ENCODE results near the gene MOB3C. TPM values are rescaled to one million over a fixed set of nuclear protein-coding genes. Genes with fewer than 3 reads are reported as not detected.
"Not testable (repeated sequence)": the region's sequence is repeated elsewhere in the genome, so short reads cannot be mapped to it uniquely, and the experiment has no call there.

MOB3C gene
- polyA plus RNA-seq (2013, experiment 1 of 2): 5.6 TPM
- polyA plus RNA-seq (2013, experiment 2 of 2): 5.8 TPM

- 2% methylated on average over 58 of the region's 62 CpGs for WGBS
- H3K4ac ChIP-seq (ENCODE audit: low read depth in 1 of 2, low read length in 2 of 2): peak within 1 kb of the TSS; percentile 47 to 76
- H3K23ac ChIP-seq (ENCODE audit: low read length in 2 of 2): peak within 1 kb of the TSS; percentile 23 to 47
Observed at GRCh38 chr1:46616277-46617107, at the start of gene MOB3C. Gene MOB3C (minus strand): TSS chr1:46616811. CDS start chr1:46613321, 3,490 bp downstream.

DNA sequence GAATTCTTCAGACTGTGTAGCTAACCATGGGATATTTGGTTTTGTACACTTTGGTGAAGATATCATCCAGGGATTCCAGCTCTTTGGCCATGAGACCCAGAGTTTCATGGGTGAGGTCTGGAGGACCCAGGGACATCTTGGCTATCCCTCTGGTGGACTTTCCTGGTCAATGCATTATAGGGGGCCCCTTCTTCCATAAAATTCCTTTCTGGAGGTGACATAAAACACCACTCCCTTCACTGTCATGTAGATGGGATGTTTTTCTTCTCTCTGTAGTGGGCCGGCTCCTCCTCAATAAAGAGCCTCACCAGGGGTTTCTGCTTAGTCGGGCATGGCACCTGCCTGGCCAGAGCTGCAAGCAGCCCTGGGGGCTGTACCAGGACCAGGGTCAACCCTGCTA lies 49.4 kb upstream of the MOB3C start:
- Histone ChIP-seq H3K79me1 (replicated peaks; ENCODE audit: low read length, poor library complexity, severe bottlenecking) (peaks cover 26% of the 10 kb centered on the region), H3K14ac (ENCODE audit: low read length in 2 of 2) (no peak overlapping the region), H3K9ac (ENCODE audit: low read length) (no peak overlapping the region), H3K4me1 (ENCODE audit: control insufficient read depth, insufficient read depth, low read depth, low read length) (peaks cover 6% of the 10 kb centered on the region), H2AFZ (ENCODE audit: low read depth, low read length) (no peak overlapping the region), H4K91ac (ENCODE audit: low read length) (no peak overlapping the region), H3K4me3 (ENCODE audit: insufficient read depth in 1 of 2, low read depth in 1 of 2, low read length in 2 of 2) (no peak overlapping the region), H4K8ac (ENCODE audit: low read length) (no peak overlapping the region), H3K18ac (ENCODE audit: low read depth in 1 of 2, low read length in 2 of 2) (no peak overlapping the region), H2BK120ac (ENCODE audit: low read depth, low read length) (no peak overlapping the region), H3K4me2 (ENCODE audit: low read length, poor library complexity, severe bottlenecking) (no peak overlapping the region), H3K4ac (ENCODE audit: low read depth in 1 of 2, low read length in 2 of 2) (no peak overlapping the region), H3K9me3 (ENCODE audit: control insufficient read depth, low read length) (no peaks in the 10 kb centered on the region), H3K27ac (ENCODE audit: low read length, poor library complexity, severe bottlenecking) (no peak overlapping the region), H2BK15ac (ENCODE audit: low read depth, poor library complexity, severe bottlenecking) (no peak overlapping the region), H2BK5ac (ENCODE audit: low read depth, low read length, poor library complexity, severe bottlenecking) (no peak overlapping the region), H2BK12ac (ENCODE audit: low read length in 2 of 2) (no peak overlapping the region), H3K23ac (ENCODE audit: low read length in 2 of 2) (no peak overlapping the region), H2AK5ac (ENCODE audit: low read length, severe bottlenecking) (no peak overlapping the region), H3K36me3 (ENCODE audit: control insufficient read depth in 1 of 2, insufficient read depth in 2 of 2, low read depth in 1 of 2, low read length in 2 of 2) (peaks cover 0 to 20% of the 10 kb centered on the region in 2 experiments), H3K27me3 (ENCODE audit: control insufficient read depth in 1 of 2, insufficient read depth in 1 of 2, low read length in 2 of 2) (no peaks in the 10 kb centered on the region)
- WGBS: 92% methylated on average over 2 of the region's 2 CpGs
- no peak for DNase-seq

More at GRCh38 chr1:46616277-46617107, at the start of gene MOB3C:
- Histone ChIP-seq H2AFZ (ENCODE audit: low read depth, low read length) (peak within 1 kb of the TSS; percentile 90), H3K79me1 (replicated peaks; ENCODE audit: low read length, poor library complexity, severe bottlenecking) (peaks cover 27% of the 10 kb centered on the region), H3K4me2 (ENCODE audit: low read length, poor library complexity, severe bottlenecking) (peak within 1 kb of the TSS; percentile 77), H3K9ac (ENCODE audit: low read length) (peak within 1 kb of the TSS; percentile 93), H4K8ac (ENCODE audit: low read length) (peak within 1 kb of the TSS; percentile 75), H2BK5ac (ENCODE audit: low read depth, low read length, poor library complexity, severe bottlenecking) (no peak within 1 kb of the TSS), H2BK15ac (ENCODE audit: low read depth, poor library complexity, severe bottlenecking) (peak within 1 kb of the TSS; percentile 26), H3K14ac (ENCODE audit: low read length in 2 of 2) (peak within 1 kb of the TSS in 1 of 2 experiments; percentile 63), H3K36me3 (ENCODE audit: control insufficient read depth in 1 of 2, insufficient read depth in 2 of 2, low read depth in 1 of 2, low read length in 2 of 2) (peaks cover 7% of the 10 kb centered on the region in 2 experiments), H4K91ac (ENCODE audit: low read length) (peak within 1 kb of the TSS; percentile 90), H2AK5ac (ENCODE audit: low read length, severe bottlenecking) (no peak within 1 kb of the TSS), H3K18ac (ENCODE audit: low read depth in 1 of 2, low read length in 2 of 2) (peak within 1 kb of the TSS; percentile 85 to 98), H3K4me1 (ENCODE audit: control insufficient read depth, insufficient read depth, low read depth, low read length) (peaks cover 38% of the 10 kb centered on the region), H3K4me3 (ENCODE audit: insufficient read depth in 1 of 2, low read depth in 1 of 2, low read length in 2 of 2) (peak within 1 kb of the TSS; percentile 83 to 93), H3K27me3 (ENCODE audit: control insufficient read depth in 1 of 2, insufficient read depth in 1 of 2, low read length in 2 of 2) (peaks cover 4 to 13% of the 10 kb centered on the region in 2 experiments), H2BK12ac (ENCODE audit: low read length in 2 of 2) (peak within 1 kb of the TSS in 1 of 2 experiments; percentile 17), H3K9me3 (ENCODE audit: control insufficient read depth, low read length) (no peaks in the 10 kb centered on the region), H3K27ac (ENCODE audit: low read length, poor library complexity, severe bottlenecking) (peak within 1 kb of the TSS; percentile 50), H2BK120ac (ENCODE audit: low read depth, low read length) (peak within 1 kb of the TSS; percentile 90)
- DNase-seq: peak; percentile 87

GRCh38 chr1:46662919-46663318 lies 46.3 kb upstream of the MOB3C start:
- H4K91ac ChIP-seq (ENCODE audit: low read length); H2AK5ac ChIP-seq (ENCODE audit: low read length, severe bottlenecking); H3K4ac ChIP-seq (ENCODE audit: low read depth in 1 of 2, low read length in 2 of 2); H3K4me3 ChIP-seq (ENCODE audit: insufficient read depth in 1 of 2, low read depth in 1 of 2, low read length in 2 of 2); H2BK15ac ChIP-seq (ENCODE audit: low read depth, poor library complexity, severe bottlenecking); H3K4me2 ChIP-seq (ENCODE audit: low read length, poor library complexity, severe bottlenecking); H3K9ac ChIP-seq (ENCODE audit: low read length); H3K4me1 ChIP-seq (ENCODE audit: control insufficient read depth, insufficient read depth, low read depth, low read length); H2AFZ ChIP-seq (ENCODE audit: low read depth, low read length); H3K23ac ChIP-seq (ENCODE audit: low read length in 2 of 2); H4K8ac ChIP-seq (ENCODE audit: low read length); H3K27ac ChIP-seq (ENCODE audit: low read length, poor library complexity, severe bottlenecking); H2BK12ac ChIP-seq (ENCODE audit: low read length in 2 of 2); H3K27me3 ChIP-seq (ENCODE audit: control insufficient read depth in 1 of 2, insufficient read depth in 1 of 2, low read length in 2 of 2); H3K14ac ChIP-seq (ENCODE audit: low read length in 2 of 2); DNase-seq; H2BK5ac ChIP-seq (ENCODE audit: low read depth, low read length, poor library complexity, severe bottlenecking); H2BK120ac ChIP-seq (ENCODE audit: low read depth, low read length); H3K18ac ChIP-seq (ENCODE audit: low read depth in 1 of 2, low read length in 2 of 2); H3K9me3 ChIP-seq (ENCODE audit: control insufficient read depth, low read length): not testable (repeated sequence)
- peaks cover 0 to 34% of the 10 kb centered on the region in 2 experiments for H3K36me3 ChIP-seq (ENCODE audit: control insufficient read depth in 1 of 2, insufficient read depth in 2 of 2, low read depth in 1 of 2, low read length in 2 of 2)
- peaks cover 26% of the 10 kb centered on the region for H3K79me1 ChIP-seq (replicated peaks; ENCODE audit: low read length, poor library complexity, severe bottlenecking)
- WGBS: no CpG with 5 or more reads among the region's 5 CpGs

- H3K4ac ChIP-seq (ENCODE audit: low read depth in 1 of 2, low read length in 2 of 2); H3K14ac ChIP-seq (ENCODE audit: low read length in 2 of 2); H2BK15ac ChIP-seq (ENCODE audit: low read depth, poor library complexity, severe bottlenecking); H3K79me1 ChIP-seq (replicated peaks; ENCODE audit: low read length, poor library complexity, severe bottlenecking); H2BK5ac ChIP-seq (ENCODE audit: low read depth, low read length, poor library complexity, severe bottlenecking); H4K91ac ChIP-seq (ENCODE audit: low read length); H3K4me2 ChIP-seq (ENCODE audit: low read length, poor library complexity, severe bottlenecking); H3K27me3 ChIP-seq (ENCODE audit: control insufficient read depth in 1 of 2, insufficient read depth in 1 of 2, low read length in 2 of 2); DNase-seq; H2AK5ac ChIP-seq (ENCODE audit: low read length, severe bottlenecking); H3K9me3 ChIP-seq (ENCODE audit: control insufficient read depth, low read length); H3K27ac ChIP-seq (ENCODE audit: low read length, poor library complexity, severe bottlenecking); H4K8ac ChIP-seq (ENCODE audit: low read length); H3K18ac ChIP-seq (ENCODE audit: low read depth in 1 of 2, low read length in 2 of 2); H3K4me1 ChIP-seq (ENCODE audit: control insufficient read depth, insufficient read depth, low read depth, low read length); H2AFZ ChIP-seq (ENCODE audit: low read depth, low read length); H2BK120ac ChIP-seq (ENCODE audit: low read depth, low read length); H3K23ac ChIP-seq (ENCODE audit: low read length in 2 of 2); H2BK12ac ChIP-seq (ENCODE audit: low read length in 2 of 2); H3K4me3 ChIP-seq (ENCODE audit: insufficient read depth in 1 of 2, low read depth in 1 of 2, low read length in 2 of 2); H3K9ac ChIP-seq (ENCODE audit: low read length): not testable (repeated sequence)
- peaks cover 0 to 59% of the 10 kb centered on the region in 2 experiments for H3K36me3 ChIP-seq (ENCODE audit: control insufficient read depth in 1 of 2, insufficient read depth in 2 of 2, low read depth in 1 of 2, low read length in 2 of 2)
- 98% methylated on average over 4 of the region's 5 CpGs for WGBS
Observed at GRCh38 chr1:46660116-46660515, 43.5 kb upstream of the MOB3C start.
